ENCODE measurements around the gene HECTD1. TPM values are rescaled to one million over a fixed set of nuclear protein-coding genes. Genes with fewer than 3 reads are reported as not detected.

HECTD1 gene
- total RNA-seq, 4 donors from 2014 or later = 188 to 251 (median 201) TPM

DNA sequence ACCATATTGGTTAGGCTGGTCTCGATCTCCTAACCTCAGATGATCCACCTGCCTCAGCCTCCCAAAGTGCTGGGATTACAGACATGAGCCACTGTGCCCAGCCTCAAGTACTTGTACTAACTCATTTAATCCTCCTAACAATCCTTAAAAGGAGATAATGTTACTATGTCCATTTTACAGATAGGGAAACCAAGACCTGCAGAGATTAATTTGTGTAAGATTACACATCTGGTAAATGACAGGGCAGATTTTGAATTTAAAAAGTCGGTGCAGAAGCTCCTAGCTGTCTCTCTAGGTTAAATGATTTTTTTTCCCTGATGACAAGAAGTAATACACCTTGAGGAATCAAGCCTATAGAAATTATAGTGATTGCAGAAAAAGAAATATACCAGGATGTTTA lies 13.7 kb upstream of the HECTD1 start:
- 92 to 93% methylated on average over 2 of the region's 2 CpGs for WGBS, 2 donors
- no peak overlapping the region for H3K4me3 ChIP-seq (ENCODE audit: low read depth, poor library complexity, severe bottlenecking)
- DNase-seq (ENCODE audit: low spot score in 2 of 2) = no peak
- TF ChIP-seq POLR2A (IDR thresholded peaks at IDR 0.05) = no peak
- TF ChIP-seq CTCF (IDR thresholded peaks at IDR 0.05) = no peak
- intact Hi-C loops (cut with DNase I; ENCODE audit: low total_unique reads) = no loop called here

DNA sequence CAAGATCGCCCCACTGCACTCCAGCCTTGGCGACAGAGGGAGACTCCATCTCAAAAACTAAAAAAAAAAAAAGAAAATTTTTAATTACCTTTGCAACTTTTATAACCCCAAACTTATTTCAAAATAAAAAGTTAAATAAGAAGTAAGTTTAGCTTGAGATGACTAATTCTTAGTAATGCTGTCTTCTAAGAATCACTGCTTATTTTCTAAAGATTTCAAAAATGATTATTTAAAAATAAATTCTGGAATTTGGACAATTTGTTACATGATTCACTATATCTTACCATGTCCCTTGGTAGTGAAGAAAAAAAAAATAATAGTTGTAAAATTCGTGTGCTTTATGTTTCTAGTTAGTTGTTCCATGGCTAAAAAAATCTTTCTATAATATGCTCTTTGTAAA lies 11.6 kb upstream of the HECTD1 start:
- intact Hi-C loops (cut with DNase I; ENCODE audit: low total_unique reads) = no loop called here
- no peak for DNase-seq (ENCODE audit: low spot score in 2 of 2)
- H3K4me3 ChIP-seq (ENCODE audit: low read depth, poor library complexity, severe bottlenecking) = no peak overlapping the region
- WGBS, 2 donors = 77 to 83% methylated on average over 3 of the region's 3 CpGs
- no peak for TF ChIP-seq POLR2A (IDR thresholded peaks at IDR 0.05)

DNA sequence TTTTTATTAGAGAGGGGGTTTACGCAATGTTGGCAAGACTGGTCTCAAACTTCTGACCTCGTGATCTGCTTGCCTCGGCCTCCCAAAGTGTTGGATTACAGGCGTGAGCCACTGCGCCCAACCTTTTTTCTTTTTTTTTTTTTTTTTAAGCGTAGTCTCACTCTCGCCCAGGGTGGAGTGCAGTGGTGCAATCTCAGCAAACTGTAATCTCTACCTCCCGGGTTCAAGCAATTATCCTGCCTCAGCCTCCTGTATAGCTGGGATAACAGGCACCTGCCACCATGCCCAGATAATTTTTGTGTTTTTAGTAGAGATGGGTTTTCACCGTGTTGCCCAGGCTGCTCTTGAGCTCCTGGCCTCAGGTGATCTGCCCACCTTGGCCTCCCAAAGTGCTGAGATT lies 8.8 kb upstream of the HECTD1 start:
- 91 to 94% methylated on average over 9 of the region's 9 CpGs for WGBS, 2 donors
- intact Hi-C loops (cut with DNase I; ENCODE audit: low total_unique reads) = no loop called here
- DNase-seq (ENCODE audit: low spot score in 2 of 2) = no peak
- TF ChIP-seq CTCF (IDR thresholded peaks at IDR 0.05) = no peak
- no peak for TF ChIP-seq POLR2A (IDR thresholded peaks at IDR 0.05)
- no peak overlapping the region for H3K4me3 ChIP-seq (ENCODE audit: low read depth, poor library complexity, severe bottlenecking)

GRCh38 chr14:31212893-31213292 lies 5.3 kb upstream of the HECTD1 start:
- H3K4me3 ChIP-seq (ENCODE audit: low read depth, poor library complexity, severe bottlenecking) = no peak overlapping the region
- 91 to 98% methylated on average over 2 of the region's 2 CpGs for WGBS, 2 donors
- intact Hi-C loops (cut with DNase I; ENCODE audit: low total_unique reads) = no loop called here
- no peak for DNase-seq (ENCODE audit: low spot score in 2 of 2)
- TF ChIP-seq CTCF (IDR thresholded peaks at IDR 0.05) (no peak), POLR2A (IDR thresholded peaks at IDR 0.05) (no peak)

DNA sequence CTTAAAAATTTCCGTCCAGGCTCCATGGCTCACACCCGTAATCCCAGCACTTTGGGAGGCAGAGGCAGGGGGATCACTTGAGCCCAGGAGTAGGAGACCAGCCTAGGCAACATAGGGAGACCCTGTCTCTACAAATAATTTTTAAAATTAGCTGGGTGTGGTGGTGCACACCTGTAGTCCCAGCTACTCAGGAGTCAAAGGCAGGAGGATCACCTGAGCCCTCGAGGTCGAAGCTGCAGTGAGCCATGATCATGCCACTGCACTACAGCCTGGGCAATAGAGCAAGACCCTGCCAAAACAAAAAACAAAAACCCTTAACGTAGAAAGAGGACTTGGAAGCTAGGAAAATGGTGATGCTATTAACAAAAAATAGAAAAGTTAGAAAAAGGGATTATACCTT lies 2.0 kb upstream of the HECTD1 start:
- H3K4me3 ChIP-seq (ENCODE audit: low read depth, poor library complexity, severe bottlenecking) = no peak overlapping the region
- TF ChIP-seq POLR2A (IDR thresholded peaks at IDR 0.05) (no peak), CTCF (IDR thresholded peaks at IDR 0.05) (no peak)
- DNase-seq (ENCODE audit: low spot score in 2 of 2) = no peak
- 93 to 97% methylated on average over 5 of the region's 5 CpGs for WGBS, 2 donors
- intact Hi-C loops (cut with DNase I; ENCODE audit: low total_unique reads) = no loop called here

DNA sequence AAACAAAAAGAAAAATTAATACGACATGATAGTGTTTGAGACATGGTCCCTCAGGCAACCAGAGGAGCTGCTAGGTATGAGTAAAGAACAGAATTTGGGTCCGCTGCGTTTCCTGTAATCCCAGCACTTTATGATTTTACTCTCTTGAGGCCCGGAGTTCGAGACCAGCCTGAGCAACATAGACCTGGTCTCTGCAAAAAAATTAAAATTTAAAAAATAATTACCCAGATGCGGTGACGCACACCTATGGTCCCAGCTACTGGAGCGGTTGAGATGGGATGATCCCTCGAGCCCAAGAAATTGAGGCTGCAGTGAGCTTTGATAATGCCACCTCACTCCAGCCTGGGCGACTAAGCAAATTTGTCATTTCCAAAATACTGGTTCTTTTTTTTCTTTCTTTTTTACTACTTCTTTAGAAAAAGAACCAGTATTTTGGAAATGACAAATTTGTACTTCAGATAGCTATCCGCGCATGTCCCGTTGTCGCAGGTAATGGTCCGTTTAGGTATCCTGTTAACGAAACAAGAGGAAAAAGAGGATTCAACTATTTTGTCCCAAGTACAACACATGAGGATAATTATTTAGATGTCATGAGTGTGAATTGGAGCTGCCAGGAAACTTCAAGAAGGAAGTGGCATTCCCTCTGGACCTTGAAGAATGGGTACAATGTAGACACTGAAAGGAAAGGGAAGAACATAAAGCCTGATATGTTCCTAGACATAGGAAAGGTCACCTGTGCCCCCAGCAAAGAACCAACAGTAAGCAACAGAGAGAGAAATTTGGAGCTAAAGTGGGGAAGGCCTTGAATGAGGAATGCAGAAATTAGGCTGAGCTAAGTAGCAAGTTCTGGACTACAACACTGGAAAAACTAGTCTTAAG lies 1.2 kb upstream of the HECTD1 start:
- H3K4me3 ChIP-seq (ENCODE audit: low read depth, poor library complexity, severe bottlenecking) = no peak overlapping the region
- TF ChIP-seq CTCF (IDR thresholded peaks at IDR 0.05) (no peak), POLR2A (IDR thresholded peaks at IDR 0.05) (no peak)
- intact Hi-C loops (cut with DNase I; ENCODE audit: low total_unique reads) = no loop called here
- 69 to 70% methylated on average over 16 of the region's 16 CpGs for WGBS, 2 donors
- DNase-seq (ENCODE audit: low spot score in 2 of 2) = no peak

Measured in lower leg skin (tissue), 4 donors.